ENCODE measurements around the gene ZNF784. TPM values are rescaled to one million over a fixed set of nuclear protein-coding genes. Genes with fewer than 3 reads are reported as not detected.

The ZNF784 gene
- total and polyA plus RNA-seq, 9 of the 15 experiments (the other 6 are each of a cell fraction or from before 2014, with no cell fraction given): 0.14 to 6.1 (median 2.1) TPM

DNA sequence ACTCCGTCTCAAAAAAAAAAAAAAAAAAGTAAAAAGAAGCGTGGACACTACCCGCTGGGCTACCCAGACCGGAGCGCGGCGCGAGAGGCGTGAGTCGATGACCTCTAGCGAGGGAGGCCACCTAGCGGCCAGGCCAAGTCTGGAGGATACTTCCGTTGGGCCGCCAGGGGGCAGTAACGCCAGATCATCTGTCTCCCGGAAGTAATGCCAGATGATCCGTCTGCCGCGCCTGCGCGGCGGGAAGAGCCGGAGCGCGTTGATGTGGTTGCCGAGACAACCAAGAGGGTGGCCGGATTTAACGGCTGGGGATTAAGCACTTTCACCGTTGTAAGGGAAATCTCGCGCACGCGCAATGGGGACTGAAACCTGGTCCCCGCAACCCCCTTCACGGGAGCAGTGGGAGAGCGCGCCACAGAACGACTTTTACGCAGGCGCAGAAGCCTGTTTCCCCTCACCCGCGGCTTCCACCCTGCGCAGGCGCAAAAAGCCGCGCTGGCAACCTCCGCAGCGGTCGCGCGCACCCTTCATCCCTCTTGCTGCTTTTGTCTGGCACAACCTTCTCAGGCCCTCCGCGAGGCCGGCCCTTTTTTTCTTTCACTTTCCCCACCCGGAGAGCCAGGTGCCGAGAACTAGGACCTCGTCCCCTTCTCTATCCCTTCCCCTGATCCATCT is 29.4 kb upstream of the ZNF784 start (continued):
- TF ChIP-seq DMBX1 (CRISPR knock-in tag; IDR thresholded peaks at IDR 0.05; ENCODE audit: borderline replicate concordance): peak; percentile 66; the same call in 1 of the 2 replicates
- TF ChIP-seq SRSF3 (IDR thresholded peaks at IDR 0.05; ENCODE audit: insufficient read depth, low read length): no peak
- TF ChIP-seq PTTG1 (tag; IDR thresholded peaks at IDR 0.05; ENCODE audit: low read depth): no peak
- no peak for TF ChIP-seq ZNF764 (CRISPR knock-in tag; IDR thresholded peaks at IDR 0.05; ENCODE audit: low read depth)
- TF ChIP-seq ETV6 (IDR thresholded peaks at IDR 0.05; ENCODE audit: borderline replicate concordance in 1 of 2, low read depth in 2 of 2, low read length in 1 of 2): no peak; a peak in 1 of 4 replicates
- no peak for TF ChIP-seq ETV6 (CRISPR knock-in tag; IDR thresholded peaks at IDR 0.05; ENCODE audit: borderline replicate concordance)
- no peak for TF ChIP-seq SNRNP70 (optimal IDR thresholded peaks at IDR 0.05; ENCODE audit: low read depth, low read length)
- TF ChIP-seq SRF (CRISPR knock-in tag; IDR thresholded peaks at IDR 0.05): peak in 1 of 2 experiments; percentile 11; a peak in 1 of 4 replicates
- no peak for TF ChIP-seq TCFL5 (CRISPR knock-in tag; conservative IDR thresholded peaks at IDR 0.05)
- TF ChIP-seq, protein P1, sequence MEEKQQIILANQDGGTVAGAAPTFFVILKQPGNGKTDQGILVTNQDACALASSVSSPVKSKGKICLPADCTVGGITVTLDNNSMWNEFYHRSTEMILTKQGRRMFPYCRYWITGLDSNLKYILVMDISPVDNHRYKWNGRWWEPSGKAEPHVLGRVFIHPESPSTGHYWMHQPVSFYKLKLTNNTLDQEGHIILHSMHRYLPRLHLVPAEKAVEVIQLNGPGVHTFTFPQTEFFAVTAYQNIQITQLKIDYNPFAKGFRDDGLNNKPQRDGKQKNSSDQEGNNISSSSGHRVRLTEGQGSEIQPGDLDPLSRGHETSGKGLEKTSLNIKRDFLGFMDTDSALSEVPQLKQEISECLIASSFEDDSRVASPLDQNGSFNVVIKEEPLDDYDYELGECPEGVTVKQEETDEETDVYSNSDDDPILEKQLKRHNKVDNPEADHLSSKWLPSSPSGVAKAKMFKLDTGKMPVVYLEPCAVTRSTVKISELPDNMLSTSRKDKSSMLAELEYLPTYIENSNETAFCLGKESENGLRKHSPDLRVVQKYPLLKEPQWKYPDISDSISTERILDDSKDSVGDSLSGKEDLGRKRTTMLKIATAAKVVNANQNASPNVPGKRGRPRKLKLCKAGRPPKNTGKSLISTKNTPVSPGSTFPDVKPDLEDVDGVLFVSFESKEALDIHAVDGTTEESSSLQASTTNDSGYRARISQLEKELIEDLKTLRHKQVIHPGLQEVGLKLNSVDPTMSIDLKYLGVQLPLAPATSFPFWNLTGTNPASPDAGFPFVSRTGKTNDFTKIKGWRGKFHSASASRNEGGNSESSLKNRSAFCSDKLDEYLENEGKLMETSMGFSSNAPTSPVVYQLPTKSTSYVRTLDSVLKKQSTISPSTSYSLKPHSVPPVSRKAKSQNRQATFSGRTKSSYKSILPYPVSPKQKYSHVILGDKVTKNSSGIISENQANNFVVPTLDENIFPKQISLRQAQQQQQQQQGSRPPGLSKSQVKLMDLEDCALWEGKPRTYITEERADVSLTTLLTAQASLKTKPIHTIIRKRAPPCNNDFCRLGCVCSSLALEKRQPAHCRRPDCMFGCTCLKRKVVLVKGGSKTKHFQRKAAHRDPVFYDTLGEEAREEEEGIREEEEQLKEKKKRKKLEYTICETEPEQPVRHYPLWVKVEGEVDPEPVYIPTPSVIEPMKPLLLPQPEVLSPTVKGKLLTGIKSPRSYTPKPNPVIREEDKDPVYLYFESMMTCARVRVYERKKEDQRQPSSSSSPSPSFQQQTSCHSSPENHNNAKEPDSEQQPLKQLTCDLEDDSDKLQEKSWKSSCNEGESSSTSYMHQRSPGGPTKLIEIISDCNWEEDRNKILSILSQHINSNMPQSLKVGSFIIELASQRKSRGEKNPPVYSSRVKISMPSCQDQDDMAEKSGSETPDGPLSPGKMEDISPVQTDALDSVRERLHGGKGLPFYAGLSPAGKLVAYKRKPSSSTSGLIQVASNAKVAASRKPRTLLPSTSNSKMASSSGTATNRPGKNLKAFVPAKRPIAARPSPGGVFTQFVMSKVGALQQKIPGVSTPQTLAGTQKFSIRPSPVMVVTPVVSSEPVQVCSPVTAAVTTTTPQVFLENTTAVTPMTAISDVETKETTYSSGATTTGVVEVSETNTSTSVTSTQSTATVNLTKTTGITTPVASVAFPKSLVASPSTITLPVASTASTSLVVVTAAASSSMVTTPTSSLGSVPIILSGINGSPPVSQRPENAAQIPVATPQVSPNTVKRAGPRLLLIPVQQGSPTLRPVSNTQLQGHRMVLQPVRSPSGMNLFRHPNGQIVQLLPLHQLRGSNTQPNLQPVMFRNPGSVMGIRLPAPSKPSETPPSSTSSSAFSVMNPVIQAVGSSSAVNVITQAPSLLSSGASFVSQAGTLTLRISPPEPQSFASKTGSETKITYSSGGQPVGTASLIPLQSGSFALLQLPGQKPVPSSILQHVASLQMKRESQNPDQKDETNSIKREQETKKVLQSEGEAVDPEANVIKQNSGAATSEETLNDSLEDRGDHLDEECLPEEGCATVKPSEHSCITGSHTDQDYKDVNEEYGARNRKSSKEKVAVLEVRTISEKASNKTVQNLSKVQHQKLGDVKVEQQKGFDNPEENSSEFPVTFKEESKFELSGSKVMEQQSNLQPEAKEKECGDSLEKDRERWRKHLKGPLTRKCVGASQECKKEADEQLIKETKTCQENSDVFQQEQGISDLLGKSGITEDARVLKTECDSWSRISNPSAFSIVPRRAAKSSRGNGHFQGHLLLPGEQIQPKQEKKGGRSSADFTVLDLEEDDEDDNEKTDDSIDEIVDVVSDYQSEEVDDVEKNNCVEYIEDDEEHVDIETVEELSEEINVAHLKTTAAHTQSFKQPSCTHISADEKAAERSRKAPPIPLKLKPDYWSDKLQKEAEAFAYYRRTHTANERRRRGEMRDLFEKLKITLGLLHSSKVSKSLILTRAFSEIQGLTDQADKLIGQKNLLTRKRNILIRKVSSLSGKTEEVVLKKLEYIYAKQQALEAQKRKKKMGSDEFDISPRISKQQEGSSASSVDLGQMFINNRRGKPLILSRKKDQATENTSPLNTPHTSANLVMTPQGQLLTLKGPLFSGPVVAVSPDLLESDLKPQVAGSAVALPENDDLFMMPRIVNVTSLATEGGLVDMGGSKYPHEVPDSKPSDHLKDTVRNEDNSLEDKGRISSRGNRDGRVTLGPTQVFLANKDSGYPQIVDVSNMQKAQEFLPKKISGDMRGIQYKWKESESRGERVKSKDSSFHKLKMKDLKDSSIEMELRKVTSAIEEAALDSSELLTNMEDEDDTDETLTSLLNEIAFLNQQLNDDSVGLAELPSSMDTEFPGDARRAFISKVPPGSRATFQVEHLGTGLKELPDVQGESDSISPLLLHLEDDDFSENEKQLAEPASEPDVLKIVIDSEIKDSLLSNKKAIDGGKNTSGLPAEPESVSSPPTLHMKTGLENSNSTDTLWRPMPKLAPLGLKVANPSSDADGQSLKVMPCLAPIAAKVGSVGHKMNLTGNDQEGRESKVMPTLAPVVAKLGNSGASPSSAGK (IDR thresholded peaks at IDR 0.05): peak; percentile 82
- TF ChIP-seq HMG20B (CRISPR knock-in tag; IDR thresholded peaks at IDR 0.05): no peak
- TF ChIP-seq POLR3A (IDR thresholded peaks at IDR 0.05; ENCODE audit: borderline replicate concordance, extremely low read depth, insufficient read depth, insufficient read length): no peak
- TF ChIP-seq ZNF12 (CRISPR knock-in tag; IDR thresholded peaks at IDR 0.05): no peak

Data from K562 (cell line).